HepG2 (cell line): Measurements from ENCODE around the gene NIPAL4. TPM values are rescaled to one million over a fixed set of nuclear protein-coding genes. Genes with fewer than 3 reads are reported as not detected.

ENCODE experiments used
- ATAC-seq: fragments of 200-7000 bp; cut with Tn5 transposase; 3 replicates; pipeline ENCODE4 v1.9.1; 2020; ENCODE audit warnings: mild to moderate bottlenecking, moderate library complexity
- BruUV-seq: library from RNA; stranded (reverse); fragments of 400-500 nt; replicated peaks from 2 replicates; lab custom pipeline; 2021; lab: Mats Ljungman, UMichigan
- CTCF ChIA-PET: fragments of 300-600 bp; formaldehyde crosslinking; extraction: SDS; loops from one replicate; lab custom pipeline; 2021; ENCODE audit warnings: low total read pairs, inconsistent platforms, low intra/inter-chr PET ratio; lab: Yijun Ruan, JAX
- POLR2A ChIA-PET: fragments of 350-600 bp; sonication (Branson Sonifier 250); formaldehyde crosslinking; loops from one replicate; lab custom pipeline; 2020; ENCODE audit warnings: antibody characterized with exemption, inconsistent platforms; lab: Yijun Ruan, JAX
- DNase-seq: peaks from one replicate; pipeline ENCODE4 v3.0.0-alpha.2; 2015; ENCODE audit warnings: low spot score
- FAIRE-seq: peaks from 3 replicates; lab custom pipeline; 2011; peaks lifted over from hg19 to GRCh38; lab: Jason Lieb, UNC
- H2AFZ ChIP-seq: one replicate; pipeline ENCODE4 v1.6.1; 2011; ENCODE audit warnings: low read length, inconsistent platforms
- H3K27ac ChIP-seq: fragments of 300-600 bp; 3 replicates; pipeline ENCODE4 v1.8.0; 2011; ENCODE audit warnings: mixed run types, mild to moderate bottlenecking, mixed read lengths, low read length, inconsistent platforms; ENCODE audit not compliant: insufficient read depth; ENCODE audit errors: extremely low read length
- H3K27me3 ChIP-seq, 2 experiments: fragments of 200-600 bp in 1 of 2; 2 replicates in 1 of 2; 3 replicates in 1 of 2; pipeline versions ENCODE4 v1.6.0 to v1.8.0; 2011; ENCODE audit warnings: low read length in 2 of 2, mild to moderate bottlenecking in 2 of 2, moderate library complexity in 2 of 2, inconsistent platforms in 1 of 2; ENCODE audit not compliant: insufficient read depth in 2 of 2, control insufficient read depth in 1 of 2
- H3K36me3 ChIP-seq, 2 experiments: fragments of 200-600 bp in 1 of 2; replicated peaks in 1 of 2; 2 replicates in 1 of 2; 3 replicates in 1 of 2; pipeline versions ENCODE4 v1.5.1 to v1.8.0; 2011; ENCODE audit warnings: low read length in 2 of 2, inconsistent platforms in 1 of 2; ENCODE audit not compliant: insufficient read depth in 2 of 2, control insufficient read depth in 1 of 2
- H3K4me1 ChIP-seq: 2 replicates; pipeline ENCODE4 v1.5.1; 2012; ENCODE audit warnings: low read length, inconsistent platforms; ENCODE audit not compliant: insufficient read depth
- H3K4me2 ChIP-seq: 2 replicates; pipeline ENCODE4 v1.6.0; 2011; ENCODE audit warnings: low read depth, low read length, inconsistent platforms
- H3K4me3 ChIP-seq, 3 experiments: fragments of 200-600 bp in 1 of 3; sonication (generic), shearing (Covaris generic) in 1 of 3; replicated peaks in 1 of 3; 2 replicates each; pipeline ENCODE4 v1.5.1; 2011 to 2016; ENCODE audit warnings: low read length in 3 of 3, inconsistent platforms in 2 of 3, low read depth in 2 of 3, mild to moderate bottlenecking in 2 of 3, control low read depth in 1 of 3, mixed read lengths in 1 of 3; ENCODE audit not compliant: insufficient read depth in 1 of 3
- H3K79me2 ChIP-seq: one replicate; pipeline ENCODE4 v1.6.1; 2011; ENCODE audit warnings: low read length, inconsistent platforms; ENCODE audit not compliant: insufficient read depth
- H3K9ac ChIP-seq: 2 replicates; pipeline ENCODE4 v1.6.0; 2011; ENCODE audit warnings: mild to moderate bottlenecking, low read depth, low read length, inconsistent platforms; ENCODE audit not compliant: insufficient read depth
- H3K9me3 ChIP-seq: 2 replicates; pipeline ENCODE4 v1.5.1; 2012; ENCODE audit warnings: mild to moderate bottlenecking, low read length
- H4K20me1 ChIP-seq: 2 replicates; pipeline ENCODE4 v1.6.0; 2011; ENCODE audit warnings: inconsistent platforms, mild to moderate bottlenecking, low read length, moderate library complexity; ENCODE audit not compliant: insufficient read depth
- AKNA ChIP-seq: sonication (generic); formaldehyde crosslinking; IDR thresholded peaks from 2 replicates; pipeline ENCODE4 v1.4.0; 2020; ENCODE audit warnings: missing genetic modification reagents, borderline replicate concordance
- DDIT3 ChIP-seq: sonication (generic); formaldehyde crosslinking; IDR thresholded peaks from 2 replicates; pipeline ENCODE4 v1.4.0; 2020; ENCODE audit warnings: mild to moderate bottlenecking, missing genetic modification reagents
- HNRNPUL1 ChIP-seq: fragments of 200-400 bp; formaldehyde crosslinking; IDR thresholded peaks from 2 replicates; pipeline ENCODE4 v1.6.1; 2017; ENCODE audit warnings: low read depth, mild to moderate bottlenecking, low read length, moderate library complexity
- SETDB1 ChIP-seq: sonication (generic); formaldehyde crosslinking; IDR thresholded peaks from 2 replicates; pipeline ENCODE4 v1.5.1; 2020; ENCODE audit warnings: missing genetic modification reagents, mild to moderate bottlenecking, borderline replicate concordance
- SRSF9 ChIP-seq: fragments of 200-400 bp; formaldehyde crosslinking; IDR thresholded peaks from 2 replicates; pipeline ENCODE4 v1.6.1; 2018; ENCODE audit warnings: borderline replicate concordance, mild to moderate bottlenecking, low read depth, low read length; ENCODE audit not compliant: insufficient read depth, poor library complexity, severe bottlenecking
- TSC22D2 ChIP-seq: sonication (generic); formaldehyde crosslinking; IDR thresholded peaks from 2 replicates; pipeline ENCODE4 v1.5.1; 2020; ENCODE audit warnings: missing genetic modification reagents, mild to moderate bottlenecking, borderline replicate concordance
- ZFP37 ChIP-seq: sonication (generic); formaldehyde crosslinking; IDR thresholded peaks from 2 replicates; pipeline ENCODE4 v1.4.0; 2020; ENCODE audit warnings: missing genetic modification reagents, borderline replicate concordance
- ZNF619 ChIP-seq: sonication (generic); formaldehyde crosslinking; IDR thresholded peaks from 2 replicates; pipeline ENCODE4 v1.4.0; 2020; ENCODE audit warnings: mild to moderate bottlenecking, missing genetic modification reagents
- WGBS: methylation state at CpG from one replicate; pipeline ENCODE4 v1.1.6; 2017; ENCODE audit warnings: low lambda C conversion rate; 5-methylcytosine and 5-hydroxymethylcytosine counted together
- in situ Hi-C: cut with HindIII; loops from 2 replicates; pipeline ENCODE4 v1.10.0; 2017; ENCODE audit warnings: low pct_unique_long_range_greater_than_20kb; ENCODE audit not compliant: extremely low pct_ligation_motif_present
- intact Hi-C: fragments of 100-400 bp; cut with micrococcal nuclease; formaldehyde crosslinking; loops from one replicate; pipeline ENCODE4 v1.10.0; 2022; ENCODE audit not compliant: unreplicated experiment
- polyA plus RNA-seq, 8 experiments: library from polyadenylated mRNA; depleted of rRNA in 3 of 8; stranded (reverse) in 7 of 8; unstranded in 1 of 8; fragments of >200 nt; fragmentation: Illumina TruSeq in 4 of 8; extraction: Trizol in 4 of 8; gene quantifications; 2 replicates each; pipeline versions ENCODE4 v1.2.1 to v1.2.3, GENCODE V29; 2011 to 2016; ENCODE audit warnings: low read depth in 4 of 8, missing spikeins in 1 of 8, mixed read lengths in 1 of 8; ENCODE audit not compliant: insufficient read depth in 1 of 8
- total RNA-seq, 5 experiments: library from RNA; depleted of rRNA; stranded (reverse); fragments of >200 nt; fragmentation: Illumina TruSeq; extraction: Trizol; gene quantifications; 2 replicates each; pipeline ENCODE4 v1.2.3, GENCODE V29; 2016; ENCODE audit warnings: low read depth in 1 of 5

The NIPAL4 gene
- total and polyA plus RNA-seq, 2 of the 13 experiments (the other 11 are each of a cell fraction or from before 2014, with no cell fraction given): not detected

GRCh38 chr5:157463621-157464518 lies 3.9 kb downstream of the NIPAL4 start:
- ATAC-seq (no peak), DNase-seq (no peak), FAIRE-seq (no peak)
- Histone ChIP-seq H3K79me2 (no peaks in the 10 kb centered on the region), H3K9me3 (no peaks in the 10 kb centered on the region), H3K4me2 (no peak overlapping the region), H3K4me3 (no peak overlapping the region), H2AFZ (no peak overlapping the region), H3K36me3 (no peaks in the 10 kb centered on the region), H4K20me1 (no peaks in the 10 kb centered on the region), H3K27me3 (peaks cover 3 to 44% of the 10 kb centered on the region in 2 experiments; a peak in 3 of 5 replicates), H3K4me1 (no peaks in the 10 kb centered on the region), H3K9ac (no peak overlapping the region), H3K27ac (no peak overlapping the region)
- 29% methylated on average over 9 of the region's 9 CpGs for WGBS
- ChIA-PET POLR2A (no interaction called here), CTCF (no interaction called here)
- in situ Hi-C loops (no loop called here), intact Hi-C loops (no loop called here)
- TF ChIP-seq ZFP37 (CRISPR knock-in tag): no peak
- TF ChIP-seq HNRNPUL1: no peak
- no peak for TF ChIP-seq AKNA
- TF ChIP-seq ZNF619 (CRISPR knock-in tag): no peak
- no peak for TF ChIP-seq SETDB1 (CRISPR knock-in tag)
- TF ChIP-seq DDIT3 (CRISPR knock-in tag): no peak
- no peak for TF ChIP-seq TSC22D2 (CRISPR knock-in tag)
- no peak for TF ChIP-seq SRSF9
- no TSS peak for BruUV-seq
